Measurements from ENCODE around the gene CYGB. TPM values are rescaled to one million over a fixed set of nuclear protein-coding genes. Genes with fewer than 3 reads are reported as not detected.

CYGB gene
- total RNA-seq, 4 donors from 2014 or later = 1.3 to 12.8 (median 6.9) TPM

DNA sequence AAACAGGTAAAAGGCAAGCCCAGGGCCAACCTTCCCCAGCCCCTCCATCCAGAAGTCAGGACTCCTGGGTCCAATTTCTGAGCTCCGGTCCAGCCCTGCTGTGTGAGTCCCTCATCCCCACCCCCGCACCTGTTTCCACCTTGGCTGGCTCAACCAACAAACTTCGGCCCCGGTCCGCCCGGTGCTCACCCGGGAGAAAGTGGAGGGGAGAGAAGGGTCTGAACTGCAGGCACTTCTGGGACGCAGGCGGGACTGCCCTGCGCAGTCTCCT, 36.8 kb downstream of the CYGB start:
- Histone ChIP-seq H3K36me3 (no peaks in the 10 kb centered on the region), H3K27ac (peak overlapping the region; percentile 84 to 94 (median 91)), H3K9me3 (no peaks in the 10 kb centered on the region), H3K4me1 (peaks cover 14 to 67% (median 33%) of the 10 kb centered on the region in 3 donors), H3K4me3 (peak overlapping the region; percentile 64 to 95 (median 84)), H3K27me3 (no peaks in the 10 kb centered on the region)
- DNase-seq = no peak
- 7 to 17% methylated on average over 3 to 8 of the region's 10 CpGs for WGBS, 2 donors
- intact Hi-C loops (cut with DNase I) = loop anchor here (10.0 kb wide), 1 partner anchor 96 kb away; no protein-coding TSS in a partner anchor
- TF ChIP-seq POLR2A (IDR thresholded peaks at IDR 0.05) = no peak
- TF ChIP-seq, protein P1, sequence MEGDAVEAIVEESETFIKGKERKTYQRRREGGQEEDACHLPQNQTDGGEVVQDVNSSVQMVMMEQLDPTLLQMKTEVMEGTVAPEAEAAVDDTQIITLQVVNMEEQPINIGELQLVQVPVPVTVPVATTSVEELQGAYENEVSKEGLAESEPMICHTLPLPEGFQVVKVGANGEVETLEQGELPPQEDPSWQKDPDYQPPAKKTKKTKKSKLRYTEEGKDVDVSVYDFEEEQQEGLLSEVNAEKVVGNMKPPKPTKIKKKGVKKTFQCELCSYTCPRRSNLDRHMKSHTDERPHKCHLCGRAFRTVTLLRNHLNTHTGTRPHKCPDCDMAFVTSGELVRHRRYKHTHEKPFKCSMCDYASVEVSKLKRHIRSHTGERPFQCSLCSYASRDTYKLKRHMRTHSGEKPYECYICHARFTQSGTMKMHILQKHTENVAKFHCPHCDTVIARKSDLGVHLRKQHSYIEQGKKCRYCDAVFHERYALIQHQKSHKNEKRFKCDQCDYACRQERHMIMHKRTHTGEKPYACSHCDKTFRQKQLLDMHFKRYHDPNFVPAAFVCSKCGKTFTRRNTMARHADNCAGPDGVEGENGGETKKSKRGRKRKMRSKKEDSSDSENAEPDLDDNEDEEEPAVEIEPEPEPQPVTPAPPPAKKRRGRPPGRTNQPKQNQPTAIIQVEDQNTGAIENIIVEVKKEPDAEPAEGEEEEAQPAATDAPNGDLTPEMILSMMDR (IDR thresholded peaks at IDR 0.05) = no peak

DNA sequence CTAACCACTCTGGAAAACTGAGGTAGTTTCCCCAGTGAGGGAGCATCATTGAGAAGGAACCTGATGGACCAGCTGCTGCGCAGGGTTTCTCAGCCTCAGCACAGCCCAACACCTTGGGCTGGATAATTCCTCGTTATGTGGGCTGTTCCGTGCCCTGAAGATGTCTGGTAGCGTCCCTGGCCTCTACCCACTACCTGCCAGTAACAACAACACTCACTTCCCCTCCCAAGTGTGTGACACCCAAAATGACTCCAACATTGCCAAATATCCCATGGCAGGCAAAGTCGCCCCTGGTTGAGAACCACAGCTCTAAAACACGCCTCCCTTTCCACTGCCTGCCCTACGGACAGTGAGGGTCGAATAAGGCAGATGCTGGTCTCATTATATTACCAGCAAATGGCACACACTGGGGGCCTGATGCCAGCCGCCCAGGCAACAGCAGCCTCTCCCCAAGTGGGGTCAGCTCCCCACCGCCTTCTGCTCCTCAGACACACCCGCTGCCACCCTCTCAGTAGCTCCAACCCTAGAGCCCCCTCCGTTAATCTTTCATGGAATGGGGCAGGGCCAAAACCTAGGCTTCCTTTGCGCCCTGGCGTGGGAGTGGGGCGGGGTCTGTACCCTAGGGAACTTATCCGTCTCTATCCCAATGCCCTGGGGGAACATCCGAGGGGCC, 37.3 kb downstream of the CYGB start:
- Histone ChIP-seq H3K9me3 (no peaks in the 10 kb centered on the region), H3K27me3 (no peaks in the 10 kb centered on the region), H3K4me3 (peak overlapping the region; percentile 64 to 95 (median 84)), H3K36me3 (no peaks in the 10 kb centered on the region), H3K27ac (peak overlapping the region; percentile 84 to 94 (median 91)), H3K4me1 (peaks cover 14 to 69% (median 33%) of the 10 kb centered on the region in 3 donors)
- WGBS, 2 donors = 32 to 36% methylated on average over 5 to 14 of the region's 17 CpGs
- TF ChIP-seq, protein P1 (IDR thresholded peaks at IDR 0.05) = no peak
- TF ChIP-seq POLR2A (IDR thresholded peaks at IDR 0.05) = peak in 1 of 4 donors; percentile 27
- DNase-seq = no peak
- intact Hi-C loops (cut with DNase I) = loop anchor here (10.0 kb wide), 1 partner anchor 95 kb away; no protein-coding TSS in a partner anchor

DNA sequence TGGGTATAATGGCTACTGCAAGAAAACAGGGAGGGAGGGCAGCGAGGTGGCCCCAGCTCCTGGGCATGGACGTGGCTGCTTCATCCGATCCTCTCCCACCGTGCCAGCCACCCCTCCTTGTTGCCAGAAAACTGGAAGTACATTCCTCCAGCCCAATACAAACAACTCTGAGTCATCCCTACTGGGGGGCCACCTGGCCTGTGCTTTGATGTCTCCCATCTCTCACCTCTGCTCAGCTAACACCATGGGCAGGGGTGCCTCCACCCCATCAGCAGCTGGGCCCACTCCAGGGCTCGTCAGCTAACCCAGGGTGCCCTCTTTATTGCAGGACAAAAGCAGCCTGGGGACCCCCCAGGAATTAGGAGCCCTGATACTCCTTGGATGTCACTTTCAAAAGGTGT, 38.2 kb downstream of the CYGB start:
- Histone ChIP-seq H3K4me1 (peaks cover 16 to 79% (median 34%) of the 10 kb centered on the region in 3 donors), H3K9me3 (no peaks in the 10 kb centered on the region), H3K36me3 (no peaks in the 10 kb centered on the region), H3K4me3 (peak overlapping the region; percentile 64 to 95 (median 84)), H3K27me3 (no peaks in the 10 kb centered on the region), H3K27ac (peak overlapping the region; percentile 84 to 94 (median 91))
- TF ChIP-seq, protein P1 (IDR thresholded peaks at IDR 0.05) = no peak
- TF ChIP-seq POLR2A (IDR thresholded peaks at IDR 0.05) = no peak
- no peak for DNase-seq
- intact Hi-C loops (cut with DNase I) = no loop called here
- WGBS, 2 donors = 51 to 53% methylated on average over 3 to 5 of the region's 5 CpGs

DNA sequence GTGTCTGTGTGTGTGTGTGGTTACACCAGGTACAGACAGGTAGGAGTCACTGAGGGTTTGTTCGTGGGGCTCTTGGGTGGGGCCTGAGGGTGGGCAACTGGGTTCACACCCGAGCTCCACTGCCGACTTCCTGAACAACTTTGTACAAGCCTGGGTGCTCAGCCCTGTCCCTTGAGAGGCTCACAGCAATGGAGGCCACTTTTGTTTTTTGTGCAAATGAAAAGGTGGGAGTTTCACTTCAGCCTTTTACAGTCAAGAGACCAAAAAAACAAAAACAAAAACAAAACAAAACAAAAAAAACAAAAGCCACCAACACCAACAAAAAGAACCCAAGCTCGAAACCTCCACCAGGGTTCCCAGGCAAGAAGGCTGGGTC, 38.6 kb downstream of the CYGB start:
- Histone ChIP-seq H3K36me3 (no peaks in the 10 kb centered on the region), H3K27me3 (no peaks in the 10 kb centered on the region), H3K9me3 (no peaks in the 10 kb centered on the region), H3K27ac (peak overlapping the region; percentile 84 to 94 (median 91)), H3K4me1 (peaks cover 20 to 83% (median 38%) of the 10 kb centered on the region in 3 donors), H3K4me3 (peak overlapping the region in 3 of 4 donors; percentile 64 to 86 (median 83))
- TF ChIP-seq, protein P1 (IDR thresholded peaks at IDR 0.05) = no peak
- TF ChIP-seq POLR2A (IDR thresholded peaks at IDR 0.05) = no peak
- intact Hi-C loops (cut with DNase I) = no loop called here
- no peak for DNase-seq
- WGBS, 2 donors = 52 to 63% methylated on average over 2 to 3 of the region's 4 CpGs

DNA sequence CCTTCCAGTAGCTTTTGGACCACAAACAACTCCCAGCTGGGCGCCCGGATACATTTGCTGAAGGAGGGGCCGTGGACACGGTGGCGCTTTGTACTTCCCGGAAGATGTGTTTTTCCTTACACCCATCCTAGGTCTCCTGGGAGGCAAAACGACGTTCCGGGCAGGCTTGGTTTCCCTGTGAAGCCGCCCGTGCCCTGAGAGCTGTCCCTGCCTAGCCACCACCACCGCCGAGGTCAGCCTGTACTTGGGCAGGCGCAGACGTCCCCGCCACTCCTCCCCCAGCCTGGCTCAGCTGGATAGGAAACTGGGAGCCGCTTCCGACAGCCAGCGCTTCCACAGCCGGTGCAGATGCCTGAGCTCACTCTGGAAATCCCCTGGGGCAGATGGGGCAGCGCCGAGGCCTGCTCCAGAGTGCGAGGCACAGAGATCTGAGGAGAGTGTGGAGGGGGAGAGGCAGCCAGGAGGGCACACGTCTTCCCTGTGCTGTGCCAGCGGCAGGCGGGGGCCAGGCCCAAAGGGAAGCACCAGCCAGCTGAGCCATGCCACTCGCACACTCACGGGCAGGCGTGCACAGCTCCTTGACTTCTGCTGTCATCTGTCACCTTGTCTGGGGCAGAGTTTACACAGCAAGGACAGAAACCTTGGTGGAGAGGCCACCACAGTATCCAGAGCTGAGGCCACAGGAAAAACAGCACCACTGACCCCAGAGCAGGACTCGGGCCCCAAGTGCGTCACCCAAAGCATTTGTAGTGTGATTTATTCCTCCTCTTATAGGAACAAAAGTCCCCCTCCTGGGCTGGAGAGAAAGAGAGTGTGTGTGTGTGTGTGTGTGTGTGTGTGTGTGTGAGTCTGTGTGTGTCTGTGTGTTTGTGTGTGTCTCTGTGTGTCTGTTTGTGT, 39.3 kb downstream of the CYGB start:
- no peaks in the 10 kb centered on the region for H3K27me3 ChIP-seq
- no peak for DNase-seq
- H3K4me3 ChIP-seq = peak overlapping the region in 3 of 4 donors; percentile 46 to 83 (median 64)
- peak overlapping the region; percentile 84 to 94 (median 88) for H3K27ac ChIP-seq
- no peaks in the 10 kb centered on the region for H3K36me3 ChIP-seq
- peaks cover 26 to 89% (median 44%) of the 10 kb centered on the region in 3 donors for H3K4me1 ChIP-seq
- 13 to 21% methylated on average over 3 to 15 of the region's 31 CpGs for WGBS, 2 donors
- H3K9me3 ChIP-seq = no peaks in the 10 kb centered on the region
- TF ChIP-seq POLR2A (IDR thresholded peaks at IDR 0.05) = peak in 1 of 4 donors; percentile 42
- TF ChIP-seq, protein P1 (IDR thresholded peaks at IDR 0.05) = no peak
- intact Hi-C loops (cut with DNase I) = no loop called here

All from esophagus squamous epithelium (tissue), 5 donors.